T-helper 1 cell treated with Interleukin-12 subunit alpha and Interleukin-12 subunit beta and Interleukin-4 antibody, amounts not matched to agents 30 μg/mL and 1 μg/mL, for 36 hours (primary cell): ENCODE data around the gene SCN1A.
"Not testable (repeated sequence)": the region's sequence is repeated elsewhere in the genome, so short reads cannot be mapped to it uniquely, and the experiment has no call there.

Source experiments
- H3K27ac Mint-ChIP-seq: one replicate; pipeline ENCODE4 v1.8.0; 2021; ENCODE audit warnings: mild to moderate bottlenecking, mixed read lengths
- H3K27me3 Mint-ChIP-seq: one replicate; pipeline ENCODE4 v1.8.0; 2021; ENCODE audit warnings: low read depth, mixed read lengths
- H3K36me3 Mint-ChIP-seq: one replicate; pipeline ENCODE4 v1.8.0; 2021; ENCODE audit warnings: low read depth, mixed read lengths
- H3K4me1 Mint-ChIP-seq: one replicate; pipeline ENCODE4 v1.8.0; 2021; ENCODE audit warnings: low read depth, mixed read lengths
- H3K4me3 Mint-ChIP-seq: one replicate; pipeline ENCODE4 v1.8.0; 2021; ENCODE audit warnings: mild to moderate bottlenecking, moderate library complexity, mixed read lengths
- H3K9me3 Mint-ChIP-seq: one replicate; pipeline ENCODE4 v1.8.0; 2021; ENCODE audit warnings: mixed read lengths

SCN1A gene

DNA sequence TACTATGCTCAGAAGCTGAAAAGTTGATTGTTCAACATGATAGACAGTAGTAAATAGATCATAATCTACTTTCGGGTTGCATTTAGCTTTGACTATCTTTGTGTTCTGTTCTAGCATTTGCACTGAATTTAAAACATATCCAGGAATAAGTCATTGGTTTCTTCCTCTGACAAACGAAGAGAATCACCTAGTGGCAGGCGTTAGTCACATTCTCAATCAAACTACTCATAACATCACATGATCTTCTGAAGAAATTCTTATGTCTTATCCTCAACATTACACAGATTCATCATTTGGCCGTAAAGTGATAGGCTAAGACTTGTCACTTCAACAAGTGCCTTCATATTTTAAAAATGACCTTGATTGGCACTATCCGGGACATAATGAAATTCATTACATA, 110.6 kb downstream of the SCN1A start:
- Mint-ChIP-seq H3K27ac (no peak overlapping the region), H3K9me3 (no peaks in the 10 kb centered on the region), H3K27me3 (no peaks in the 10 kb centered on the region), H3K4me1 (no peaks in the 10 kb centered on the region), H3K4me3 (no peak overlapping the region), H3K36me3 (no peaks in the 10 kb centered on the region)

DNA sequence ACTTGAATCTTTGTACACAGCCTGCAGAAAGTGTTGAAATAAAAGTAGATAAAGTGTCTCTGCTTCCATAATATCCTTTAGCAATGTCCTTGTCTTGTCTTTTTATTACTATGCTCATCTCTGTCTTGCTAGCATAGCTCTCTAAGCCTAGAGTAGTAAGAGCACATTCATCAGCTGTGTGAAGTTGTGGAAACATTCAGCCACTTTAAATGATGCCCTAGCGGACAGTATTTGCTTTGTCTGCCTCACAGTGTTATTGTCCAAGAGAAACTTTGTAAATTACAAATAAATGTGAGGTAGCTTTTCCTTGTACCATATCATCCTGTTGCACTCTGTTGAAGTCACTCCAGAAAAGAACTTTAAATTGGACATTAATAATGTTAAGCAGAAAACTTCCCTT, 113.9 kb downstream of the SCN1A start:
- no peaks in the 10 kb centered on the region for H3K36me3 Mint-ChIP-seq
- no peaks in the 10 kb centered on the region for H3K9me3 Mint-ChIP-seq
- no peak overlapping the region for H3K4me3 Mint-ChIP-seq
- no peak overlapping the region for H3K27ac Mint-ChIP-seq
- no peaks in the 10 kb centered on the region for H3K4me1 Mint-ChIP-seq
- no peaks in the 10 kb centered on the region for H3K27me3 Mint-ChIP-seq

DNA sequence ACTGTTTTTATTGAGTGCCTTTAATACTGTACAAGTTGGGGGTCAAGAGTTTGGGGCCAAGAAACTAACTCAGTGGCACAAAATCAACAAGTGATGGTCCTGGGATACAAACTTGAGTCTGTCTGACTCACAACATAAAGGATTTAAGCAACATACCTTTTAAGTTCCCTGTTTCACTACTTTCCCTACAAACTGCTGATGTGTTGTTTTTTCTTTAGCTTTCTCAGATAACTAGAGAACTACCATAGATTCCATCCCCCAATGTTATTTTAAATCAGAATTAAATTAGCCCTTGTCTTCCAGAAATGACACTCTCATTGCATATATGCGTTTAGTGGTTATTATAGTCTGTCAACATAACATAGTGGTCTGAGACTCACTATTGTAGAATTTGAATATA, 116.2 kb downstream of the SCN1A start:
- H3K27ac Mint-ChIP-seq, result no peak overlapping the region
- H3K36me3 Mint-ChIP-seq, result no peaks in the 10 kb centered on the region
- H3K4me3 Mint-ChIP-seq, result no peak overlapping the region
- no peaks in the 10 kb centered on the region for H3K9me3 Mint-ChIP-seq
- no peaks in the 10 kb centered on the region for H3K4me1 Mint-ChIP-seq
- no peaks in the 10 kb centered on the region for H3K27me3 Mint-ChIP-seq

DNA sequence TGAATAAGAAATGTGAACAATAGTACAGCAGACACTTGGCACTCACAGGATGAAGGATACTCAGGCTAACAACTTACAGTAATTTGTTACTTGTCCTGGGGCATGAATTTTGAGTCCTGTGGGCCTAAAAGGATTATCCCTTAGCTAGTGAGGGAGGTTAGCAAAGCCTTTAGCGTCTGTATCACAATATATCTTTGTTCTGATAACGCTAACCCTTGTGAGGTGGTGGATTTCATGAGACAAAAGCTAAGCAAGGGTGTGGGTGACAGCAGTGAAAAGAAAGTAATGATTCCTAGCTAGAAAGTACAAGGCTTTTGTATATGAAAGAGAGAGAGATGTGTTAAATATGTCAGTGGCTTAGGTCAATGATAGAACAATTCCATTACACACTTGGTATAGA, 127.4 kb downstream of the SCN1A start:
- H3K4me1 Mint-ChIP-seq, result no peaks in the 10 kb centered on the region
- no peak overlapping the region for H3K27ac Mint-ChIP-seq
- H3K9me3 Mint-ChIP-seq, result no peaks in the 10 kb centered on the region
- peaks cover 10% of the 10 kb centered on the region for H3K27me3 Mint-ChIP-seq
- no peak overlapping the region for H3K4me3 Mint-ChIP-seq
- H3K36me3 Mint-ChIP-seq, result no peaks in the 10 kb centered on the region

DNA sequence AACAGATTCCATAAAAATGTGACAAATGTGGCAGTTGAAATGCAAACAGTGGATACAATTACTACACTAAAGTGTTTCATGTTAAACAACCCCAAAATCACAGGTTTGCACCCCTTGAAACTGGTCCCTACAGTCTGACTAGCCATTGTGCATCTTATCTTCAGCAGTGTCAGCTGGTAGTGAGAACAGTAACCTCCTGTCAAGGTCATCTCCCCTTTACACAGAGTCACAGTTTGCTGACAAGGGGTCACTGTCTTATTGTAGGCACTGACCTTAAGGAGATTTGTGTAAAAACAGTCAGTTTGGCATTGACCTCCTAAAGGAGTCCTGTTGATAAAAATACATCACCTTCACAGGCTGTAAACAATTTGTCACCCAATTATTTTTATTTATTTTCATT, 137.0 kb downstream of the SCN1A start:
- Mint-ChIP-seq H3K27ac (no peak overlapping the region), H3K27me3 (no peaks in the 10 kb centered on the region), H3K4me3 (no peak overlapping the region), H3K36me3 (no peaks in the 10 kb centered on the region), H3K9me3 (no peaks in the 10 kb centered on the region), H3K4me1 (no peaks in the 10 kb centered on the region)

DNA sequence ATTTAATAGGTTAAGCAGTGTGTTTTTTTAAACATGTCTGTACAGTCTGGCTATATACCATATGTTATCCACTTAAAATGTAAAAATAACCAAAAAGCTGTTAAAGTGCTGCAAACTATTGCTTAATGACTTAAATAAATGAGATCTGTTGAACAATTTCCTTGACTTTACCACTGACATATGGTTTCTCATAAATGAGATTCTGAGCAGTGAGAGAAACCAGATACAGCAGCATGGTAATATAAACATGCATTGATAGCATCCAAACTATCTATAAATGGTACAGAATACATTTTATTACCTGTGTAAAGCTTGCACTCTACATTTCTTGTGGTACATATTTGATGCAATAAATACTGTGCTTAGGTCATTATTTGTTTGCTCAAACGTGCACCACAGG, 138.0 kb downstream of the SCN1A start:
- H3K4me3 Mint-ChIP-seq, result no peak overlapping the region
- no peaks in the 10 kb centered on the region for H3K36me3 Mint-ChIP-seq
- H3K4me1 Mint-ChIP-seq, result no peaks in the 10 kb centered on the region
- no peaks in the 10 kb centered on the region for H3K9me3 Mint-ChIP-seq
- H3K27me3 Mint-ChIP-seq, result no peaks in the 10 kb centered on the region
- H3K27ac Mint-ChIP-seq, result no peak overlapping the region

DNA sequence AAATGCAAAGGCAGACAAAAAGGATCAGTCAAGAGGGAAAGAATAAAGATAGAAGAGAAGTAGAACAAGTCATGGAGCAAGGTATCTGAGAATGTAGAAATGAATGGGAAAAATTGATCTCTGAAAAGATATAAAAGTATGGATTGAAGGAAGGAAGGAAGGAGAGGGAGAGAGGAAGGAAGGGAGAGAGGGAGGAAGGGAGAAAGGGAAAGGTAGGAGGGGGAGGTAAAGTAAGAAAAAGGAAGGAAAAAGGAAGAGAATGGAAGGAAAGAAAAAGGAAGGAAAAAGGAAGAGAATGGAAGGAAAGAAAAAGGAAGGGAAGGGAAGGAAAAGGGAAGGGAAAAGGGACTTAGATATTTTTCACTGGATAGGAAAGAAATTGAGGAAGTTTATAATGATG, 142.7 kb downstream of the SCN1A start:
- Mint-ChIP-seq H3K4me1 (no peaks in the 10 kb centered on the region), H3K9me3 (no peaks in the 10 kb centered on the region), H3K36me3 (no peaks in the 10 kb centered on the region), H3K27me3 (no peaks in the 10 kb centered on the region), H3K27ac (no peak overlapping the region), H3K4me3 (no peak overlapping the region)

DNA sequence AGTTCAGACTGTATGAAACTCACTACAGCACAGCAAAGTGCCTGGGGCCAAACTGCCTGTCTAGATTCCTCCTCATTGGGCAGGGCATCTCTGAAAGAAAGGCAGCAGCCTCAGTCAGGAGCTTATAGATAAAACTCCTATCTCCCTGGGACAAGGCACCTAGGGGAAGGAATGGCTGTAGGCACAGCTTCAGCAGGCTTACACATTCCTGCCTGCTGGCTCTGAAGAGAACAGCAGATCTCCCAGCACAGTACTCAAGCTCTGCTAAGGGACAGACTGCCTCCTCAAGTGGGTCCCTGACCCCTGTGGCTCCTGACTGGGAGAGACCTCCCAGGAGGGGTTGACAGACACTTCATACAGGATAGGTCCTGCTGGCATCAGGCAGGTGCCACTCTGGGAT, 155.7 kb downstream of the SCN1A start:
- H3K27ac Mint-ChIP-seq, H3K4me3 Mint-ChIP-seq, H3K27me3 Mint-ChIP-seq, H3K4me1 Mint-ChIP-seq, H3K9me3 Mint-ChIP-seq, H3K36me3 Mint-ChIP-seq: not testable (repeated sequence)

DNA sequence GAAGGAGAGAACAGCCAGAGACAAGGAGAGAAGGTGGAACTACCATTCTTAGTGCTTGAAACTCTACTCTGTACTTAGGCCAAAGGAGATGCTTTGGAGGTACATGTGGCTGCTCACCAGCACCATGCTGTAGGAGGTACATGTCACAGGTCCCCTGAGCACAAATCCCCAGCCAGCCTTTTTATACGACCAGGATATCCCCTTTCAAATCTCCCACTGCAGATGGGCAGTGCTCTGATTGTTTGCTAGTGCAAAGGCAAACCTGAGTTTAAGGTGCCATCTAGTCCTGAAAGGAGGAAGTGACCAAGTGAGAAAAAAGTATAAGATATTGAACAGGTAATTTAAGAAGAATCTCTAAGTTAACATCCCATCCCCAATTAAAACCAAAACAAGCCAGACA, 157.2 kb downstream of the SCN1A start:
- Mint-ChIP-seq H3K4me1 (no peaks in the 10 kb centered on the region), H3K27me3 (peaks cover 6% of the 10 kb centered on the region), H3K36me3 (no peaks in the 10 kb centered on the region), H3K27ac (no peak overlapping the region), H3K4me3 (no peak overlapping the region), H3K9me3 (no peaks in the 10 kb centered on the region)

DNA sequence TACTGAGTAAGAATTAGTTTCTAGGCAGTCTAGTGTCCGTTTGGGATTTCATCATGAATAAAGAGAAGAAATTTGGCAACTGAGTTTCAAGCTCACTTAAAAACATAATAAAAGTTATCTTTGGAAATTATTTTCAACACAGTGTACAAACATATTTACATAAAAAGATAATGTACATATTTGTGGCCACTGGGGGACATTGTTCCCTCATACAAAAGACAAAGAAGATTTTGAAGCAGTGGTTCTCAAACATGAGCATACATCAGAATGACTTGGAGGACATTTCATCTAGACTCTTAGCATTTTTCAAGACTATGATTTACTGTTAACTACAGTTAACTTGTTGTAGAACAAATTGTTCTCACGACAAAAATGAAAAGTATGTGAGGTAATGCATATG, 158.6 kb downstream of the SCN1A start:
- Mint-ChIP-seq H3K36me3 (no peaks in the 10 kb centered on the region), H3K27me3 (peaks cover 6% of the 10 kb centered on the region), H3K4me1 (no peaks in the 10 kb centered on the region), H3K27ac (no peak overlapping the region), H3K9me3 (no peaks in the 10 kb centered on the region), H3K4me3 (no peak overlapping the region)

DNA sequence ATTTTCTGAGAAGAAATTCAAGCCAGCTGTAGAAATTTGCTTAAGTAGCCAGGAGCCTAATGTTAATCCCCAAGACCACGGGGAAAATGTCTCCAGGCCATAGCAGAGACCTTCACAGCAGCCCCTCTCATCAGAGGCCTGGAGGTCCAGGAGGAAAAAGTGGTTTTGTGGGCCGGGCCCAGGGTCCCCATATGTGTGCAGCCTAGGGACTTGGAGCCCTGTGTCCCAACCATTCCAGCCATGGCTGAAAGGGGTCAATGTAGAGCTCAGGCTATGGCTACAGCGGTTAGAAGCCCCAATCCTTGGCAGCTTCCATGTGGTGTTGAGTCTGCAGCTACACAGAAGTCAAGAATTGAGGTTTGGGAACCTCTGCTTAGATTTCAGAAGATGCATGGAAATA, 160.1 kb downstream of the SCN1A start:
- no peak overlapping the region for H3K4me3 Mint-ChIP-seq
- H3K27ac Mint-ChIP-seq, result no peak overlapping the region
- no peaks in the 10 kb centered on the region for H3K36me3 Mint-ChIP-seq
- no peaks in the 10 kb centered on the region for H3K9me3 Mint-ChIP-seq
- H3K4me1 Mint-ChIP-seq, result no peaks in the 10 kb centered on the region
- peaks cover 4% of the 10 kb centered on the region for H3K27me3 Mint-ChIP-seq

DNA sequence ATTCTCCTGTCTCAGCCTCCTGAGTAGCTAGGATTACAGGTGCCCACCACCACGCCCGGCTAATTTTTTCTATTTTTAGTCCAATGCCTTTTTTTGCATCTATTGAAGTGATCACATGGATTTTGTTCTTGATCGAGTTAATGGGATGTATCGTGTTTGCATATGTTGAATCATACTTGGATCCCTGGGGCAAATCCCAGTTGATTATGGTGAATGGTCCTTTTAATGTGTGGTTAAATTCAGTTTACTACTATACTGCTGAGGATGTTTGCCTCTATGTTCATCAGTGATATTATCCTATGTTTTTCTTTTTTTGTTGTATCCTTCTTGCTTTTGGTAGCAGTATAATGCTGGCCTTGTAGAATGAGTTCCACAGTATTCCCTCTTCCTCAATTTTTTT, 166.0 kb downstream of the SCN1A start:
- Mint-ChIP-seq H3K36me3 (no peaks in the 10 kb centered on the region), H3K4me1 (no peaks in the 10 kb centered on the region), H3K27me3 (no peaks in the 10 kb centered on the region), H3K27ac (no peak overlapping the region), H3K9me3 (no peaks in the 10 kb centered on the region), H3K4me3 (no peak overlapping the region)

DNA sequence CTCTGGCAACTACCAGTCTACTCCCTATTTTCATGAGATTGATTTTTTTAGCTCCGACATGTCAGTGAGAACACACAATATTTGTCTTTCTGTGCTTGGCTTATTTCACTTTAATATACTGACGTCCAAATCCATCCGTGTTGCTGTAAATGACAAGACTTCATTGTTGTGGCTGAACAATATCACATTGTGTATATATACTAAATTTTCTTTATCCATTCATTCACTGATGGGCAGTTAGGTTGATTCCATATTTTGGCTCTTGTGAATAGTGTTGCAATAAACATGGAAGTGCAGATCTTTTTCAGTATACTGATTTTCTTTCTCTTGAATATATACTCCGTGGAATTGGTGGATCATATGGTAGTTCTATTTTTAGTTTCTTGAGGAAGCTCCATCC, 168.4 kb downstream of the SCN1A start:
- Mint-ChIP-seq H3K9me3 (no peaks in the 10 kb centered on the region), H3K4me1 (peaks cover 6% of the 10 kb centered on the region), H3K36me3 (no peaks in the 10 kb centered on the region), H3K4me3 (no peak overlapping the region), H3K27ac (no peak overlapping the region), H3K27me3 (no peaks in the 10 kb centered on the region)

DNA sequence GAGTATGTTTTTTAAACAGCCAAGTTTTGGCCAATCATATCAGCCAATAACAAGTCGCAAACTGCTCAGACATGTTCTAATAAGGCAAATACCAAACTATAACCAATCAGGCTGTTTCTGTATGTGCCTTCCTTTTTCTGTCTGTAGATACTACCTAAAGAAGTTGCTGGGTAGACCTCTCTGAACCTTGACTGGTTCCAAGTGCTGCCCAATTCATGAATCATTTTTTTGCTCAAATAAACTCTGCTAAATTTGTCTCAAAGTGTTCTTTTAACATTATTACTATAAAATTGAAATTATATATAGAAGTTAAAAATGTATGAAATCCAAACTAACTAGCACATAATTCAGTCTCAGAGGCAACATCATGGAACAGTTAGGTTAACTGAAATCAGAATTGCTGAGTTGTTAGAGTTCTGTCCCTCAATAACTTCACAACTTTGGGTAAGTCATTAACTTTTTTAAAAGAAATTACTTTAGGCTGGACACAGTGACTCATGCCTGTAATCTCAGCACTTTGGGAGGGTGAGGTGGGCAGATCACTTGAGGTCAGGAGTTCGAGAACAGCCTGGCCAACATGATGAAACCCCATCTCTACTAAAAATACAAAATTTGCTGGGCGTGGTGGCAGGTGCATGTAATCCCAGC, 169.4 kb downstream of the SCN1A start:
- Mint-ChIP-seq H3K27ac (no peak overlapping the region), H3K4me1 (peaks cover 6% of the 10 kb centered on the region), H3K27me3 (no peaks in the 10 kb centered on the region), H3K36me3 (no peaks in the 10 kb centered on the region), H3K4me3 (no peak overlapping the region), H3K9me3 (no peaks in the 10 kb centered on the region)

DNA sequence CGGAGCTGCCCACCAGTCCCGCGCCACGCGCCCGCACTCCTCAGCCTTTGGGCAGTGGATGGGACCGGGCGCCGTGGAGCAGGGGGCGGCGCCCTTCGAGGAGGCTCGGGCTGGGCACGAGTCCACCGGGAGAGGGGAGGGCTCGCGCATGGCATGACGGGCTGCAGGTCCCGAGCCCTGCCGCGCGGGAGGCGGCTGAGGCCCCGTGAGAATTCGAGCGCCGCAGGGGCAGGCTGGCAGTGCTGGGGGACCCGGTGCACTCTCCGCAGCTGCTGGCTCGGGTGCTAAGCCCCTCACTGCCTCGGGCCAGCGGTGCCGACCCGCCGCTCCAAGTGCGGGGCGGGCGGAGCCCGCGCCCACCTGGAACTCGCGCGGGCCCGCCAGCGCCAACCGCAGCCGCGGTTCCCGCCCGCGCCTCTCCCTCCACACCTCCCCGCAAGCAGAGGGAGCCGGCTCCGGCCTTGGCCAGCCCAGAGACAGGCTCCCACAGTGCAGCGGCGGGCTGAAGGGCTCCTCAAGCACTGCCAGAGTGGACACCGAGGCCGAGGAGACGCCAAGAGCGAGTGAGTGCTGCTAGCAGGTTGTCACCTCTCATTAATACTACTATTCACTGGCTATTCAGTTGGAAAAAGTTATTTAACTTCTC, 170.7 kb downstream of the SCN1A start:
- Mint-ChIP-seq H3K36me3 (no peaks in the 10 kb centered on the region), H3K27ac (no peak overlapping the region), H3K4me3 (no peak overlapping the region), H3K9me3 (no peaks in the 10 kb centered on the region), H3K4me1 (peaks cover 6% of the 10 kb centered on the region), H3K27me3 (no peaks in the 10 kb centered on the region)
